8988T (cell line): ENCODE results near the gene MAN1A1.

Experiments
- DNase-seq: peaks from one replicate; pipeline ENCODE4 v3.0.0; 2011

The MAN1A1 gene

DNA sequence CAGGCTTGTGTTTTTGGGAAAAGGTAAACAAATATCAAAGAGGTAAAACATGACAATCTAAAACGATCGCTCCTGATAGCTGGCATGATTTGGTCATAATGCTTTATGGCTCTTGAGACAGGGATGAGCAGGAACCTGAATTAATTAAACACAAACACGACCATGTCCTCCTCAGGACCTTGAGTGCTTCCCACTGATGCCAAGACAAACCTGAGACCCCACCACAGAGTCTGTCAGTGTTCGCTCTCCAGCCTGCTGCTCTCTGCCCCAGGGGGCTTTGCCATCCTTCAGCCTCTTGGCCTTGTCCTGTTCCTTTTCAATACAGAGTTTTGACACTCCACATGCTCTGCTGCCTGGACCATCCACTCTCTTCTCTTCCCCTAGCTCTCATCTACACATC is 119.4 kb downstream of the MAN1A1 start:
- DNase-seq = no peak

GRCh38 chr6:119227377-119227776 is 122.2 kb downstream of the MAN1A1 start:
- DNase-seq = no peak

- DNase-seq = no peak
These were observed 123.5 kb downstream of the MAN1A1 start for GRCh38 chr6:119226089-119226488.

DNA sequence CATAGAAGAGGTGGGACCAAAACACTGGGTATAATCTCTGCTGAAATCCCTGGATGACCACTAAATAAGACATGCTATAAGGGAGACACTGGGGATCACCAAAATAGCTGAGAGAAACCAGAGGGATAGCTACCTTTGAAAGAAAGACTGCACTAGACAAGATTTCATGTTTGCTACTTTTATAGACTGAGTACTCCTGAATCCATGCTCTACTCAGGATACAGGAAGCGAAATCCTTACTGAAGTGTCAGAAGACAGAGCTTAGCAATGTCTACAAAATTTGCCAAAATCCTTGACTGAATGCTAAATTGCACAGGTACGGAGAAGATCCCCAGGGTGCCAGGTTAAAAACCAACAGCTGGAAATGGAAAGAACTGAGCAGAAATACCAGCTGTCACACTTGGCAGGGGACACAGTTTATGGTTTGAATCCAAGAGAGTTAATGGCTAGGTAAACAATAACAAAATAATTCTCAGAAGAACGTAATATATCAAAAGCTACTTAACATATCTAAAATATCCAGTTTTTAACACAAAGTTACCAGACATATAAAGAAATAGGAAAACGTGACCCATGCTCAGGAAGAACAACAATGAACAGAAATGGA is 125.4 kb downstream of the MAN1A1 start:
- no peak for DNase-seq

- DNase-seq = no peak
These were observed 129.1 kb downstream of the MAN1A1 start for GRCh38 chr6:119220452-119220851.

DNA sequence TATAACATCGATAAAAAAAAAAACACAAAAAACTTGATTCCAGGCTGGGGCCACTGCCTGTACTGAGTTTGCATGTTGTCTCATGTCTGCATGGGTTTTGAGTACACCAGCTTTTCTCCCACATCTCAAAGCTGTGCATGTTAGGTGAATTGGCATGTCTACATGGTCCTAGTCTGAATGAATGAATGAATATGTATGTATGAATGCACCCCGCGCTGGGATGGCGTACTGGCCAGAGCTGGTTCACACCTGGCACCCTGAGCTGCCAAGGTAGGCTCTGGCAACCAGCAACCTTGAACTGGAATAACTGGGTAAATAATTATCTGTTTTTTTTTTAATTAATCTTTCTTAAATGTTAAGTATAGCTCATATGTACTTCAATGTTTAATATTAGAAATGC is 131.0 kb downstream of the MAN1A1 start:
- no peak for DNase-seq

- DNase-seq = no peak
These were observed 133.5 kb downstream of the MAN1A1 start for GRCh38 chr6:119215885-119216590.

DNA sequence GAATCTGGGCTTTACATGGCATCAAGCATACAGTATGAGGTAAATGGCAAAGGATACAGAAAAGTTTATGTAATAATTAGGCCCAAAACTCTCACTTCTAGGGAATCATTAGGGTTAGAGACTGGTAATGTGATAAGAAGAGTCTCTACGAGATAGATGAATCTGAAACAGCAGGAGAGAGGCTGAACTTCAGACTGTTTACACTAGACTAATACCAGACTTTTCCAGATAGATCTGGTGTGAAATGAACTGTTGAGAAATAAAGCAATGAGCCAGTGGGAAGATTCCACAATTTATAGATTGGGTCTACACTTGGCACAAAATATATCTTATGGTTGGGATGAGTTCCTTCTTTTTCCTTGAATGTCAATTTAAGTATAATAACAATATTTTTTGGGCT is 134.3 kb downstream of the MAN1A1 start:
- no peak for DNase-seq

DNA sequence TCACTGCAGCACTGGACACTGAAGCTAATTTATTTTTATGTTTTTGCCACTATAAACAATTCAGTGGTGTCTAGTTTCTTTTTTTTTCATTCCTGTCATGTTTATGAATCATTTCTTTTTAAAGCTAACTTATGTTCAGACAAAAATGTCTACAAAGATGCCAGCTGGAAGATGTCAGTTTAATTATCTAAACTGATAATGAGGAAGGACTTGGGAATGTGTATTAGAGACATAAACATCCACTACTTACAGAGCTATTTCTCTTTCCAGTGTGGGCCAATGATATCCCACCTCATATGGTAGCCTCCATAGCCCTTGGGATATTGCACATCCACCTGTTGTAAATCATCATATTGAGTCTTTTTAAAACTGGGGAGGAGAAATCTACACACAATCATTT is 139.0 kb downstream of the MAN1A1 start:
- DNase-seq = no peak

GRCh38 chr6:119209452-119210205 is 139.9 kb downstream of the MAN1A1 start:
- no peak for DNase-seq

DNA sequence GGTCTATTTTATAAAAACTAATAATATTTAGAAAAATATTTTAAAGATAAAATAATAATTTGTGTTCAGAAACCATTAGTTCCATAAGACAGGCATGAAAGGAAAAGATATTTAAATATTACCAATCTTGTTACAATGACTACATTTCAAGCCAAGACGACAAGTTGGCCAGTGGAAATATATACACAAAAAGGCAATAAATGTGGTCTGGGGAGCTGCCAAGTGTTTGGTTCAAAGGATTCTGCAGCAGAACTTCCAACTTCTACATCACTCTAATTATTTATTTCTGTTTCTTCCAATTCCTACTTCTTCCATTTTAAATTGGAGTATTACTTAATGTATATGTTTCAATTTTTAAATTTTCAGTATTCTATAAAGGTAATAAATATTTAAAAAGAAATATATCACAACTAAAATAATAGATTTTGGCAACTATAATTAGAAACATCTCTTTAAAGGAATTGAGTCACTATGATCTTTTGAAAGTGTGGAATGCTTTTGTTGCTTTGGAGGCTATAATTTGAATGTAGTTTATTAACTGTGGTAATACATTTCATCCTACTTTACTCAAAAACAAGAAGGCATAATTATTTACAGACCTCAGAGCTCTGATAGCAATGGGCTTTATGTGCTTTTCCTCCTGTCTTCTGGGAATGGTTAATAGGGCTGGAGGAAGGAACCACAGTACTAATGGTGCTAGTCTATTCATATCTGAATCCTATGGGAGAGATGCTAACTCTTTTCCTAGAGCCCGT is 141.4 kb downstream of the MAN1A1 start:
- DNase-seq = no peak

DNA sequence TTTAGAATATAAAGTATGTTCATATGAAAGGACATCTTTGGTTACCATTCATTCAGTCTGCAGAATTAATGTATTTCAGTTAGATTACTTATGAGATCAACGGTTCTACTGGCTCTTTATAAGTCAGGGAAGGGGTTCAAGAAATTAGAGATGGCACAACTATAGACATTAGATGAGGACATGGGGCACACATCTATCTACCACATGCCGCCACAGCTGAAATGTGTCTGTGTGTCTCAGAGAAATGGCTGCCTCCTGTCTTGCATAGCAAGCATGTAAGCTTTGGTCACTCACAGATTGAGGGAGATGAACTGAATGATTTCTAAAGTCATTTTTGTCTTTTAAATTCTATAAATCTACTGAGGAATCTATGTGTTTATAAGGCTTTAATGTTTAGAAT is 142.2 kb downstream of the MAN1A1 start:
- no peak for DNase-seq

- DNase-seq = no peak
These were observed 143.5 kb downstream of the MAN1A1 start for GRCh38 chr6:119205911-119206618.

DNA sequence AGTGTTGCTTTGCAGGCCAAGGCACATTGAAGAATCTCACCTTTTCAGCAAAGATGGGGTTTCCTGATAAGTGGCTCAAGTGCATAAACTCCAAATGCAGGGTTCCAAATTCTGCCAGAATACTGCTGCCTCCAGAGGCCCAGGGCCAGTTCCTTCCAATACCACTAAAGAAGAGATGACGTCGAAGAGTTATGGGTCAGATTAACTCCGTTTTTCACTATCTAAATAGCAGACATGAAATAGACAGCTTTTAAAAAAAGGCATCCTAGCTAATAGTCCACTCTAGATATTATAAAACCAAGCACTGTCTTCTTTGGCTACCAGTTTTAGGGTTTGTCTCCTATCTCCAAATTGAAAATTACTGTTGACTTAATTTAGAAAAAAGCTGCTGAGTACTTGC is 144.8 kb downstream of the MAN1A1 start:
- no peak for DNase-seq

GRCh38 chr6:119201480-119201879 is 148.1 kb downstream of the MAN1A1 start:
- DNase-seq = no peak

- no peak for DNase-seq
These were observed 148.9 kb downstream of the MAN1A1 start for GRCh38 chr6:119200512-119201175.

DNA sequence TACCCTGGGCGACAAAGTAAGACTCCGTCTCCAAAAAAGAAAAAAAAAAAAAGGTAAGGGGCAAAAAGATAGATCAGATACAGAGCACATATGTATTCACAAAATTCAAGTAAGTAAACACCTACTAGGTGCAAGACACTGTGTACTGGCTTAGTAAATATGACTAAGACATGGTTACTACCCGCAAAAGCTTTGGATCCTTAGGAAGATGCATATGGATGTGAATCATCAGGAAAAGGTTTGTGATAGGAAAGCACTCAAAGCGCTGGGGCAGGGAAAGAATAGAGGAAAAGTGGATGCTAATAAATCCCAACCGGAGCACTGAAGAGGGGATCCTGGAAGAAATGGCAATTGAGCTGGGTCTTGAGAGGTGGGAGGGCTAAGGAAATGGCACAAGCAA is 152.3 kb downstream of the MAN1A1 start:
- no peak for DNase-seq

GRCh38 chr6:119196715-119197114 is 152.8 kb downstream of the MAN1A1 start:
- no peak for DNase-seq

GRCh38 chr6:119195848-119196247 is 153.7 kb downstream of the MAN1A1 start:
- DNase-seq = no peak

GRCh38 chr6:119195204-119195603 is 154.4 kb downstream of the MAN1A1 start:
- DNase-seq = no peak

DNA sequence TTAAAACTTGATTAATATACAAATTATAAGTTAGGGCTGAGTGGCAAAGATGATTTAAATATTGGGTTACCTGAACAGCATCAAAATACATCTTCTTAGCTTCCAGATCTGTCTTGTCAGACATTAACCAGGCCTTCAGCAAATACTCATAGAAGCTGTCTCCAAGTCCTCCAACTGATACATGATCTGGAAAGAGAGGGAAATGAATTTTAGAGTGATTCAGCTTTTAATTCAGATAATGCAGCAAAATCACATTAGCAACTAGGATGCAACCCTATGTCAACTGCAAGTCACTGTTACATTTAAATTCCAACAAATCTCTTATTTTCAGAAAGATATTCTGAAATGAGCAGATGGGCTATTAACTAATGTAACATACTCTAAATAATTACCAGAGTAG is 155.9 kb downstream of the MAN1A1 start:
- no peak for DNase-seq

DNA sequence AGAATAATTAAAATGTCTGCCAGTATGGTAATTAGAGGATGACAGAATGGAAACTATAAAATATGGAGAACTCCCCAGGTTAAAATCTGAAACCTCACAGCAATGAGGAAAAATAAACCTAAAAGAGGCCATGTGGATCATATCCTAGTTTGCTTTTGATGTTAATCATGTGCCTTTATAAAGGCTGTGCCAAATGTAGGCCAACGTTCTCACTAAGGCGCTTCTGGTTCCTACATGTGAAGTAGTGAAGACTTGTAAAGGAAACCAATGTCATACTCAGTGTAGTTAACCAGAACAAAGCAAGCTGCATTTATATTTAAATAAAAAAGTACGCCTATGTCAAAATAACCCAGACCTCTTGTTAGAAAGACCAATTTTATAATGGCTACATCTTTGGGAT is 157.4 kb downstream of the MAN1A1 start:
- no peak for DNase-seq
